RWPE2 (cell line): ENCODE measurements around the gene GP5.

Experiments used
- ATAC-seq: fragments of 200-7000 bp; cut with Tn5 transposase; 3 replicates; pipeline ENCODE4 v1.9.1; 2021; ENCODE audit warnings: low read depth
- DNase-seq: peaks from one replicate; pipeline ENCODE4 v3.0.0-alpha.2; 2020; ENCODE audit warnings: low spot score
- H3K27ac ChIP-seq: fragments of 450-650 bp; 2 replicates; pipeline ENCODE4 v1.5.1; 2017; ENCODE audit warnings: mild to moderate bottlenecking; ENCODE audit not compliant: poor library complexity, severe bottlenecking
- H3K27me3 ChIP-seq: fragments of 250-450 bp; sonication (Bioruptor Pico); 2 replicates; pipeline ENCODE4 v1.5.1; 2021; ENCODE audit warnings: mild to moderate bottlenecking, moderate library complexity; ENCODE audit not compliant: insufficient read depth, poor library complexity, severe bottlenecking
- H3K36me3 ChIP-seq: fragments of 250-450 bp; sonication (Bioruptor Pico); 2 replicates; pipeline ENCODE4 v1.5.1; 2020; ENCODE audit warnings: low read depth, mild to moderate bottlenecking, moderate library complexity
- H3K4me1 ChIP-seq: fragments of 250-450 bp; sonication (Bioruptor Pico); 2 replicates; pipeline ENCODE4 v1.5.1; 2021; ENCODE audit warnings: mild to moderate bottlenecking, moderate library complexity; ENCODE audit not compliant: insufficient read depth, poor library complexity, severe bottlenecking
- H3K4me3 ChIP-seq: fragments of 250-450 bp; sonication (Bioruptor Pico); 2 replicates; pipeline ENCODE4 v1.5.1; 2021; ENCODE audit warnings: mild to moderate bottlenecking, moderate library complexity; ENCODE audit not compliant: severe bottlenecking
- H3K9me3 ChIP-seq: fragments of 250-450 bp; sonication (Bioruptor Pico); 2 replicates; pipeline ENCODE4 v1.5.1; 2021; ENCODE audit warnings: mild to moderate bottlenecking, moderate library complexity; ENCODE audit not compliant: severe bottlenecking
- TF ChIP-seq, protein P1 (sequence below): fragments of 450-650 bp; IDR thresholded peaks from one replicate; pipeline ENCODE4 v1.5.1; 2017; ENCODE audit warnings: mild to moderate bottlenecking, moderate library complexity; ENCODE audit not compliant: poor library complexity, severe bottlenecking

The GP5 gene

DNA sequence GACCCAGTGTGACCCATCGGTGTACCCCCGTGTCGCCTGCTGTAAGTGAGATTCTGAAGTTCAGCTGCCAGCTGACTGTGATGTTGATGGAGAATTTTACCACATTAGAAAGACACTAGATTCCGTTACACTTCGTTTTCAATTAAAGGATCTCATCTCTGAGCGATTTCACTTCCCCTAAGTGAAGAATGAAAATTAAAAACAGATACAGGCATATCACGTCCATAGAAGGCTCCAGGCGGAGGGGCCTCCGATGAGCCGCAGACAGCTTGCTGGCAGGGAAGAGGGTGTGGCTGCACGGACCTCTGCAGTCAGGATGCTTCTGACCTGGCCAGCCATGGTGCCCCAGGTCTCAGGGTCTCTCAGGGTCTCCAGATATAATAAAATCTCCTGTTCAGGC, 41.4 kb downstream of the GP5 start:
- Histone ChIP-seq H3K36me3 (no peaks in the 10 kb centered on the region), H3K27me3 (no peaks in the 10 kb centered on the region), H3K27ac (no peak overlapping the region), H3K9me3 (no peaks in the 10 kb centered on the region), H3K4me1 (no peaks in the 10 kb centered on the region), H3K4me3 (no peak overlapping the region)
- TF ChIP-seq, protein P1, sequence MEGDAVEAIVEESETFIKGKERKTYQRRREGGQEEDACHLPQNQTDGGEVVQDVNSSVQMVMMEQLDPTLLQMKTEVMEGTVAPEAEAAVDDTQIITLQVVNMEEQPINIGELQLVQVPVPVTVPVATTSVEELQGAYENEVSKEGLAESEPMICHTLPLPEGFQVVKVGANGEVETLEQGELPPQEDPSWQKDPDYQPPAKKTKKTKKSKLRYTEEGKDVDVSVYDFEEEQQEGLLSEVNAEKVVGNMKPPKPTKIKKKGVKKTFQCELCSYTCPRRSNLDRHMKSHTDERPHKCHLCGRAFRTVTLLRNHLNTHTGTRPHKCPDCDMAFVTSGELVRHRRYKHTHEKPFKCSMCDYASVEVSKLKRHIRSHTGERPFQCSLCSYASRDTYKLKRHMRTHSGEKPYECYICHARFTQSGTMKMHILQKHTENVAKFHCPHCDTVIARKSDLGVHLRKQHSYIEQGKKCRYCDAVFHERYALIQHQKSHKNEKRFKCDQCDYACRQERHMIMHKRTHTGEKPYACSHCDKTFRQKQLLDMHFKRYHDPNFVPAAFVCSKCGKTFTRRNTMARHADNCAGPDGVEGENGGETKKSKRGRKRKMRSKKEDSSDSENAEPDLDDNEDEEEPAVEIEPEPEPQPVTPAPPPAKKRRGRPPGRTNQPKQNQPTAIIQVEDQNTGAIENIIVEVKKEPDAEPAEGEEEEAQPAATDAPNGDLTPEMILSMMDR = no peak
- ATAC-seq (no peak), DNase-seq (no peak)

DNA sequence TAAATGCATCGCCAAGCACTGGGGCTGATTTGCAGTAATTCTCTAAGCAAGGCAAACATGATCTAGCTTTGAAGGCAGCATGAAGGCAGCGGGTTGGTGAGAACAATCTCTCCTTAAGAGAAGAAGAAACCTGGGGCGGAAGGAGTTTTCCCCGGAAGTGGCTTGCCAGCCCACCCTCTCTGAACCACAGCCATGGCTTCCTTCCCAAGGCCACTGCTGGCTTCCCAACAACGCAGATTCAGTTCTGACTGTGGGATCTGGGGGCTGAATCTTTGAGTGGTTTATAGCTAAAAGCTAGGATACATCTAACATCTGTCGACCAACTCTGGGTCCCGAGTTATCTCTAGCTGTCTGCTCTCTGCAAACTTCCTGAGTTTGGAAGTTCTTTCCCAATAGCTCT, 43.7 kb downstream of the GP5 start:
- DNase-seq (no peak), ATAC-seq (no peak)
- H3K4me3 ChIP-seq = no peak overlapping the region
- no peaks in the 10 kb centered on the region for H3K36me3 ChIP-seq
- no peaks in the 10 kb centered on the region for H3K9me3 ChIP-seq
- no peaks in the 10 kb centered on the region for H3K4me1 ChIP-seq
- H3K27me3 ChIP-seq = no peaks in the 10 kb centered on the region
- TF ChIP-seq, protein P1 = no peak
- no peak overlapping the region for H3K27ac ChIP-seq

DNA sequence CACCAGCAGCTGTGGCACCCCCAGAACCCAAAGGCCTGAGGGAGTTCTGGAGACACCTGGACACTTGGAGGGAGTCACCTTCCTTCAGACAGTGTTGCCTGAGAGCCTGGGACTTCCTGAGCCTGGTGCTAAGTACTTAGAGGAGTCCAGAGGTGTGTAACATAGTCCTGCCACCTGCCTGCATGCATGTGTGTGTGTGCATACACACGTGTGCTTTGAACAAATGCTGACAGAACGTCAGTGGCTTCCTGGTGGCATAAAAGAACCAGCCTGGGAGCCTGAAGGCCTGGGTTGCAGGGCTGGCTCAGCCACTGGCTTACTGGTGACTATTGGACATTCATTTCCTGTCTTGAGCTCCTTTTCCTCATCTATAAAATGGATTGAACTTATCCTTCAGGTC, 44.8 kb downstream of the GP5 start:
- DNase-seq (no peak), ATAC-seq (0 out of 3 replicates have a peak, but pooled peaks have one; percentile 17)
- H3K4me3 ChIP-seq = no peak overlapping the region
- no peaks in the 10 kb centered on the region for H3K36me3 ChIP-seq
- H3K27me3 ChIP-seq = no peaks in the 10 kb centered on the region
- H3K4me1 ChIP-seq = no peaks in the 10 kb centered on the region
- H3K27ac ChIP-seq = no peak overlapping the region
- H3K9me3 ChIP-seq = no peaks in the 10 kb centered on the region
- TF ChIP-seq, protein P1 = no peak

DNA sequence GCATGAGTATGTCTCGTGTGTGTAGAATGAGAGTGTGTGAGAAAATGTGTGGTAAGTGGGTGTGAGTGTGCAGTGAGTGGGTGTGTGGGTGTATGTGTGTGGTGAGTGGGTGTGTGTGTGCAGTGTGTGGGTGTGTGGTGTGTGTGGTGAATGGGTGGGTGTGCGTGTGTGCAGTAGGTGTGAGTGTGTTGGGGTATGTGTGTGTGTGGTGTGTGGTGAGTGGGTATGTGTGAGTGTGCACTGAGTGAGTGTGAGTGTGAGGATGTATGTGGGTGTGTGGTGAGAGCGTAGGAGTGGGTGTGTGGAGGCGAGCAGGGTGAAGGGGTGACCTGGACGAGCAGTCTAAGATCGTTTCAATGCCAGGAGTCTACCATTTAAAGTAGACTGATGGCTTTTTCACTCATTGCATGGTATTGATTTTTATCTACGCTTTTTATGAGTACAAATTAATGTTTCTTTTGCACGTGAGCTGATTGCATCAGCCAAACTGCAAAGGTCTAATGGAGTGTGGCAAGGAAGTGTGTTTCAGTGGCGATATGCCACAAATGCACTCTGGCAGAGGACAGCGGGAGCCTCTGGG, 46.3 kb downstream of the GP5 start:
- no peak overlapping the region for H3K4me3 ChIP-seq
- H3K4me1 ChIP-seq = no peaks in the 10 kb centered on the region
- TF ChIP-seq, protein P1 = no peak
- no peaks in the 10 kb centered on the region for H3K27me3 ChIP-seq
- no peaks in the 10 kb centered on the region for H3K36me3 ChIP-seq
- H3K27ac ChIP-seq = no peak overlapping the region
- ATAC-seq = no peak
- DNase-seq = no peak
- no peaks in the 10 kb centered on the region for H3K9me3 ChIP-seq

DNA sequence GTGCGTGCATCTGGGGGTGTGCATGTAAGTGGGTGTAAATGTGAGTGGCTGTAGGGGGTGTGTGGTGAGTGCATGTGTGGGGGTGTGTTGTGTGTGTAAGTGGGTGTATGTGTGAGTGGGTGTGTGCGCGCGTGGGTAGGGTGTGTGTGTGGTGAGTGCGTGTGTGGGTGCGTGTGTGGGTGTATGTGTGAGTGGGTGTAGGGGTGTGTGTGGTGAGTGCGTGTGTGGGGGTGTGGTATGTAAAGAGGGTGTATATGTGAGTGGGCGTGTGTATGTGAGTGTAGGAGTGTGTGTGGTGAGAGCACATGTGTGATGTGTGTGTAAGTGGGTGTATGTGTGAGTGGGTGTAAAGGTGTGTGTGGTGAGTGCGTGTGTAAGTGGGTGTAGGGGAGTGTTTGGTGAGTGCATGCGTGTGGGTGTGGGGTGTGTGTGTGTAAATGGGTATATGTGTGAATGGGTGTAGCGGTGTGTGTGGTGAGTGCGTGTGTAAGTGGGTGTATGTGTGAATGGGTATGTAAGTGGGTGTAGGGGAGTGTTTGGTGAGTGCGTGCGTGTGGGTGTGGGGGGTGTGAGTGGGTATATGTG, 47.0 kb downstream of the GP5 start:
- TF ChIP-seq, protein P1 = no peak
- no peaks in the 10 kb centered on the region for H3K9me3 ChIP-seq
- DNase-seq (peak; percentile 33), ATAC-seq (no peak)
- no peak overlapping the region for H3K27ac ChIP-seq
- no peaks in the 10 kb centered on the region for H3K4me1 ChIP-seq
- H3K4me3 ChIP-seq = no peak overlapping the region
- H3K36me3 ChIP-seq = no peaks in the 10 kb centered on the region
- H3K27me3 ChIP-seq = no peaks in the 10 kb centered on the region
